WTC11 (cell line): Measurements from ENCODE around the gene RUBCN. TPM values are rescaled to one million over a fixed set of nuclear protein-coding genes. Genes with fewer than 3 reads are reported as not detected.

Experiments used
- ATAC-seq: fragments of 200-7000 bp; cut with Tn5 transposase; 2 replicates; pipeline ENCODE4 v1.10.0; 2021; ENCODE audit warnings: mild to moderate bottlenecking, moderate library complexity
- CTCF ChIA-PET: fragments of 300-600 bp; sonication (Branson Sonifier 250); formaldehyde crosslinking; loops from one replicate; lab custom pipeline; 2021; ENCODE audit warnings: antibody characterized with exemption; lab: Charles Lee
- POLR2A ChIA-PET: fragments of 350-600 bp; sonication (Branson Sonifier 250); formaldehyde crosslinking; loops from one replicate; lab custom pipeline; 2021; ENCODE audit warnings: antibody characterized with exemption; lab: Charles Lee
- DNase-seq: peaks from one replicate; pipeline ENCODE4 v3.0.0; 2021; ENCODE audit warnings: low spot score
- H3K27ac Mint-ChIP-seq: 2 replicates; pipeline ENCODE4 v1.8.0; 2021; ENCODE audit warnings: mixed read lengths
- H3K27me3 Mint-ChIP-seq: 2 replicates; pipeline ENCODE4 v1.8.0; 2021; ENCODE audit warnings: low read depth, mild to moderate bottlenecking, moderate library complexity, mixed read lengths
- H3K36me3 Mint-ChIP-seq: 2 replicates; pipeline ENCODE4 v1.8.0; 2021; ENCODE audit warnings: mixed read lengths
- H3K4me1 Mint-ChIP-seq: 2 replicates; pipeline ENCODE4 v1.8.0; 2022; ENCODE audit warnings: mixed read lengths
- H3K4me3 Mint-ChIP-seq: 2 replicates; pipeline ENCODE4 v1.8.0; 2021; ENCODE audit warnings: mild to moderate bottlenecking, moderate library complexity, mixed read lengths
- H3K9me3 Mint-ChIP-seq: 2 replicates; pipeline ENCODE4 v1.8.0; 2021; ENCODE audit warnings: mixed read lengths
- CREM ChIP-seq: sonication (generic); formaldehyde crosslinking; IDR thresholded peaks from 2 replicates; pipeline ENCODE4 v1.8.1; 2022; ENCODE audit warnings: mild to moderate bottlenecking, missing genetic modification reagents, moderate library complexity
- ESRRA ChIP-seq: sonication (generic); formaldehyde crosslinking; IDR thresholded peaks from 2 replicates; pipeline ENCODE4 v1.8.1; 2022; ENCODE audit warnings: mild to moderate bottlenecking, missing genetic modification reagents, borderline replicate concordance
- GABPB1 ChIP-seq: sonication (generic); formaldehyde crosslinking; IDR thresholded peaks from 2 replicates; pipeline ENCODE4 v1.8.1; 2023; ENCODE audit warnings: mild to moderate bottlenecking, missing genetic modification reagents
- JUN ChIP-seq: sonication (generic); formaldehyde crosslinking; IDR thresholded peaks from 2 replicates; pipeline ENCODE4 v1.8.0; 2023; ENCODE audit warnings: mild to moderate bottlenecking, missing genetic modification reagents
- MXD4 ChIP-seq: fragments of 250-450 bp; sonication (Bioruptor Pico); IDR thresholded peaks from 2 replicates; pipeline ENCODE4 v1.8.0; 2021; ENCODE audit warnings: mild to moderate bottlenecking, moderate library complexity, borderline replicate concordance
- NFATC4 ChIP-seq: fragments of 250-450 bp; sonication (Bioruptor Pico); IDR thresholded peaks from 2 replicates; pipeline ENCODE4 v1.9.0; 2021; ENCODE audit warnings: mild to moderate bottlenecking
- NR2C2 ChIP-seq: sonication (generic); formaldehyde crosslinking; IDR thresholded peaks from 2 replicates; pipeline ENCODE4 v1.8.0; 2022; ENCODE audit warnings: mild to moderate bottlenecking, missing genetic modification reagents
- PRRX2 ChIP-seq: fragments of 250-450 bp; sonication (Bioruptor Pico); IDR thresholded peaks from 2 replicates; pipeline ENCODE4 v1.8.0; 2021; ENCODE audit warnings: mild to moderate bottlenecking
- RELA ChIP-seq: sonication (generic); formaldehyde crosslinking; IDR thresholded peaks from 2 replicates; pipeline ENCODE4 v1.8.1; 2022; ENCODE audit warnings: missing genetic modification reagents, mild to moderate bottlenecking, borderline replicate concordance
- RORB ChIP-seq: fragments of 250-450 bp; sonication (Bioruptor Pico); IDR thresholded peaks from 2 replicates; pipeline ENCODE4 v1.9.0; 2021; ENCODE audit warnings: mild to moderate bottlenecking
- SMAD3 ChIP-seq: sonication (generic); formaldehyde crosslinking; IDR thresholded peaks from 2 replicates; pipeline ENCODE4 v1.8.0; 2022; ENCODE audit warnings: missing genetic modification reagents, mild to moderate bottlenecking, borderline replicate concordance
- SMAD4 ChIP-seq: sonication (generic); formaldehyde crosslinking; IDR thresholded peaks from 2 replicates; pipeline ENCODE4 v1.8.0; 2022; ENCODE audit warnings: mild to moderate bottlenecking, missing genetic modification reagents
- SP1 ChIP-seq: sonication (generic); formaldehyde crosslinking; conservative IDR thresholded peaks from 2 replicates; pipeline ENCODE4 v1.8.1; 2022; ENCODE audit warnings: missing genetic modification reagents
- TEAD1 ChIP-seq: sonication (generic); formaldehyde crosslinking; IDR thresholded peaks from 2 replicates; pipeline ENCODE4 v1.8.0; 2022; ENCODE audit warnings: mild to moderate bottlenecking, missing genetic modification reagents
- ZNF263 ChIP-seq: sonication (generic); formaldehyde crosslinking; IDR thresholded peaks from 2 replicates; pipeline ENCODE4 v1.8.1; 2022; ENCODE audit warnings: low read depth, mild to moderate bottlenecking, moderate library complexity, missing genetic modification reagents
- total RNA-seq: library from RNA; stranded (reverse); gene quantifications from 3 replicates; pipeline ENCODE4 v1.2.3, GENCODE V29; 2021
- TF ChIP-seq, protein P1 (sequence below): sonication (generic); formaldehyde crosslinking; conservative IDR thresholded peaks from 2 replicates; pipeline ENCODE4 v1.8.1; 2022; ENCODE audit warnings: mild to moderate bottlenecking, missing genetic modification reagents
- TF ChIP-seq, protein P2 (sequence below): sonication (generic); formaldehyde crosslinking; IDR thresholded peaks from 2 replicates; pipeline ENCODE4 v1.8.1; 2022; ENCODE audit warnings: missing genetic modification reagents, borderline replicate concordance
- TF ChIP-seq, protein P3 (sequence below): fragments of 250-450 bp; sonication (Bioruptor Pico); IDR thresholded peaks from 2 replicates; pipeline ENCODE4 v1.9.0; 2021; ENCODE audit warnings: mild to moderate bottlenecking
- TF ChIP-seq, protein P4 (sequence below): sonication (generic); formaldehyde crosslinking; IDR thresholded peaks from 2 replicates; pipeline ENCODE4 v1.8.1; 2022; ENCODE audit warnings: mild to moderate bottlenecking, missing genetic modification reagents, moderate library complexity, borderline replicate concordance
- TF ChIP-seq, protein P5 (sequence below): sonication (generic); formaldehyde crosslinking; IDR thresholded peaks from 2 replicates; pipeline ENCODE4 v1.8.1; 2023; ENCODE audit warnings: mild to moderate bottlenecking, missing genetic modification reagents

Gene RUBCN
- total RNA-seq, 1 experiment from 2014 or later = 22.9 TPM

DNA sequence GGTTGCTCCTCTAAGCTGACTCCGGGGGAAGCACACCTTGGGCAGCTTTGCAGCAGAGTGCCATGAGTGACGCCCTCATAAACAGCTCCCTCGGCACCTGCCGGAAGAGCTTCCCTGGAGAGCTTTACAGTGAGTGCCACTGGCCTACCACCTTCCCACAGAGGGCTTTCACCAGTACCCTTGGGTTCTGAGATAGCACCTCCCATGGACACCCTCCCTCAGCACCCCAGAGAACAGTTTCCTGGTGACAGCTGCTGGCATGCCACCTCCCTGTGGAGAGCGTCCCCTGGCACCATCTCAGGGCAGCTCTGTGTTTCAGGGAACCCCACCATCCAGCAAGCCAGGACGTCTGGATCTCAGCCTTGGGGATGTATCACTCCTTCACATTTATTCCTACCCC is 49.1 kb downstream of the RUBCN start:
- peaks cover 23% of the 10 kb centered on the region for H3K36me3 Mint-ChIP-seq
- no peak for DNase-seq
- no peak overlapping the region for H3K4me3 Mint-ChIP-seq
- H3K27me3 Mint-ChIP-seq = no peaks in the 10 kb centered on the region
- ChIA-PET POLR2A (no interaction called here), CTCF (no interaction called here)
- peaks cover 12% of the 10 kb centered on the region for H3K4me1 Mint-ChIP-seq
- no peaks in the 10 kb centered on the region for H3K9me3 Mint-ChIP-seq
- TF ChIP-seq NR2C2 (no peak), NFATC4 (CRISPR knock-in tag) (no peak), SP1 (CRISPR knock-in tag) (no peak), PRRX2 (no peak)
- TF ChIP-seq, protein P1, sequence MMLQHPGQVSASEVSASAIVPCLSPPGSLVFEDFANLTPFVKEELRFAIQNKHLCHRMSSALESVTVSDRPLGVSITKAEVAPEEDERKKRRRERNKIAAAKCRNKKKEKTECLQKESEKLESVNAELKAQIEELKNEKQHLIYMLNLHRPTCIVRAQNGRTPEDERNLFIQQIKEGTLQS (CRISPR knock-in tag) = no peak
- TF ChIP-seq, protein P2, sequence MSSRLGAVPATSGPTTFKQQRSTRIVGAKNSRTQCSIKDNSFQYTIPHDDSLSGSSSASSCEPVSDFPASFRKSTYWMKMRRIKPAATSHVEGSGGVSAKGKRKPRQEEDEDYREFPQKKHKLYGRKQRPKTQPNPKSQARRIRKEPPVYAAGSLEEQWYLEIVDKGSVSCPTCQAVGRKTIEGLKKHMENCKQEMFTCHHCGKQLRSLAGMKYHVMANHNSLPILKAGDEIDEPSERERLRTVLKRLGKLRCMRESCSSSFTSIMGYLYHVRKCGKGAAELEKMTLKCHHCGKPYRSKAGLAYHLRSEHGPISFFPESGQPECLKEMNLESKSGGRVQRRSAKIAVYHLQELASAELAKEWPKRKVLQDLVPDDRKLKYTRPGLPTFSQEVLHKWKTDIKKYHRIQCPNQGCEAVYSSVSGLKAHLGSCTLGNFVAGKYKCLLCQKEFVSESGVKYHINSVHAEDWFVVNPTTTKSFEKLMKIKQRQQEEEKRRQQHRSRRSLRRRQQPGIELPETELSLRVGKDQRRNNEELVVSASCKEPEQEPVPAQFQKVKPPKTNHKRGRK (CRISPR knock-in tag) = no peak
- TF ChIP-seq, protein P3, sequence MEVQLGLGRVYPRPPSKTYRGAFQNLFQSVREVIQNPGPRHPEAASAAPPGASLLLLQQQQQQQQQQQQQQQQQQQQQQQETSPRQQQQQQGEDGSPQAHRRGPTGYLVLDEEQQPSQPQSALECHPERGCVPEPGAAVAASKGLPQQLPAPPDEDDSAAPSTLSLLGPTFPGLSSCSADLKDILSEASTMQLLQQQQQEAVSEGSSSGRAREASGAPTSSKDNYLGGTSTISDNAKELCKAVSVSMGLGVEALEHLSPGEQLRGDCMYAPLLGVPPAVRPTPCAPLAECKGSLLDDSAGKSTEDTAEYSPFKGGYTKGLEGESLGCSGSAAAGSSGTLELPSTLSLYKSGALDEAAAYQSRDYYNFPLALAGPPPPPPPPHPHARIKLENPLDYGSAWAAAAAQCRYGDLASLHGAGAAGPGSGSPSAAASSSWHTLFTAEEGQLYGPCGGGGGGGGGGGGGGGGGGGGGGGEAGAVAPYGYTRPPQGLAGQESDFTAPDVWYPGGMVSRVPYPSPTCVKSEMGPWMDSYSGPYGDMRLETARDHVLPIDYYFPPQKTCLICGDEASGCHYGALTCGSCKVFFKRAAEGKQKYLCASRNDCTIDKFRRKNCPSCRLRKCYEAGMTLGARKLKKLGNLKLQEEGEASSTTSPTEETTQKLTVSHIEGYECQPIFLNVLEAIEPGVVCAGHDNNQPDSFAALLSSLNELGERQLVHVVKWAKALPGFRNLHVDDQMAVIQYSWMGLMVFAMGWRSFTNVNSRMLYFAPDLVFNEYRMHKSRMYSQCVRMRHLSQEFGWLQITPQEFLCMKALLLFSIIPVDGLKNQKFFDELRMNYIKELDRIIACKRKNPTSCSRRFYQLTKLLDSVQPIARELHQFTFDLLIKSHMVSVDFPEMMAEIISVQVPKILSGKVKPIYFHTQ (CRISPR knock-in tag) = no peak
- TF ChIP-seq, all 79 proteins: peak for 0
- H3K27ac Mint-ChIP-seq = no peak overlapping the region
- ATAC-seq = no peak

DNA sequence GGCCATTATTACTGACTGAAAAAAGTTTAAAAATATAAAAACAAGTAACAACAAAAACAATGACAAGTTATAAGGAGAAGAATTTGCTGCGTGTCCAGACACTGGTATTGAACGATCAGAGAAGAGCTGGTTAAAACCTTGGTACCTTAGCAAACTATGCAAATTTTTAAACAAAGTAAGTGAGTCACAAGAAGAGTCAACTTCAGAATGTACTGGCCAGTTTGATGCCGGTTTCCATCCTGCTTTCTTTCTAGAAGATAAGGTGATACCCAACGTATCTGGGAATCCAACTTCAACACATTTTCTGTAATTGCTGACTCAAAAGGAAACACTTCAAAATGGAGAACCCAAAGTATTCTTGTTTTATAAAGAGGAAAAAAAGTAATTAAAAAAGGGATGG is 49.8 kb downstream of the RUBCN start:
- peaks cover 23% of the 10 kb centered on the region for H3K36me3 Mint-ChIP-seq
- DNase-seq (no peak), ATAC-seq (no peak)
- H3K9me3 Mint-ChIP-seq = no peaks in the 10 kb centered on the region
- H3K27ac Mint-ChIP-seq = no peak overlapping the region
- peaks cover 5% of the 10 kb centered on the region; the same call in 1 of the 2 replicates for H3K4me1 Mint-ChIP-seq
- TF ChIP-seq NFATC4 (CRISPR knock-in tag) = no peak
- no peak for TF ChIP-seq ZNF263 (CRISPR knock-in tag)
- no peak for TF ChIP-seq SMAD3 (CRISPR knock-in tag)
- no peak for TF ChIP-seq TEAD1 (CRISPR knock-in tag)
- no peak for TF ChIP-seq GABPB1
- no peak for TF ChIP-seq RELA (CRISPR knock-in tag)
- no peak for TF ChIP-seq SMAD4
- no peak for TF ChIP-seq CREM (CRISPR knock-in tag)
- no peak for TF ChIP-seq JUN (CRISPR knock-in tag)
- TF ChIP-seq RORB (CRISPR knock-in tag) = no peak
- no peak for TF ChIP-seq ESRRA
- TF ChIP-seq, protein P4, sequence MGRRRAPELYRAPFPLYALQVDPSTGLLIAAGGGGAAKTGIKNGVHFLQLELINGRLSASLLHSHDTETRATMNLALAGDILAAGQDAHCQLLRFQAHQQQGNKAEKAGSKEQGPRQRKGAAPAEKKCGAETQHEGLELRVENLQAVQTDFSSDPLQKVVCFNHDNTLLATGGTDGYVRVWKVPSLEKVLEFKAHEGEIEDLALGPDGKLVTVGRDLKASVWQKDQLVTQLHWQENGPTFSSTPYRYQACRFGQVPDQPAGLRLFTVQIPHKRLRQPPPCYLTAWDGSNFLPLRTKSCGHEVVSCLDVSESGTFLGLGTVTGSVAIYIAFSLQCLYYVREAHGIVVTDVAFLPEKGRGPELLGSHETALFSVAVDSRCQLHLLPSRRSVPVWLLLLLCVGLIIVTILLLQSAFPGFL (CRISPR knock-in tag) = no peak
- TF ChIP-seq, protein P5, sequence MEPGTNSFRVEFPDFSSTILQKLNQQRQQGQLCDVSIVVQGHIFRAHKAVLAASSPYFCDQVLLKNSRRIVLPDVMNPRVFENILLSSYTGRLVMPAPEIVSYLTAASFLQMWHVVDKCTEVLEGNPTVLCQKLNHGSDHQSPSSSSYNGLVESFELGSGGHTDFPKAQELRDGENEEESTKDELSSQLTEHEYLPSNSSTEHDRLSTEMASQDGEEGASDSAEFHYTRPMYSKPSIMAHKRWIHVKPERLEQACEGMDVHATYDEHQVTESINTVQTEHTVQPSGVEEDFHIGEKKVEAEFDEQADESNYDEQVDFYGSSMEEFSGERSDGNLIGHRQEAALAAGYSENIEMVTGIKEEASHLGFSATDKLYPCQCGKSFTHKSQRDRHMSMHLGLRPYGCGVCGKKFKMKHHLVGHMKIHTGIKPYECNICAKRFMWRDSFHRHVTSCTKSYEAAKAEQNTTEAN (CRISPR knock-in tag) = no peak
- TF ChIP-seq MXD4 (CRISPR knock-in tag) = no peak
- POLR2A ChIA-PET = no interaction called here
- CTCF ChIA-PET = no interaction called here
- H3K4me3 Mint-ChIP-seq = no peak overlapping the region
- H3K27me3 Mint-ChIP-seq = no peaks in the 10 kb centered on the region
